H9 (cell line): ENCODE measurements around the gene CATSPER1. TPM values are rescaled to one million over a fixed set of nuclear protein-coding genes. Genes with fewer than 3 reads are reported as not detected.

Source experiments
- DNase-seq: peaks from one replicate; pipeline ENCODE4 v3.0.0-alpha.2; 2017
- H2AFZ ChIP-seq: one replicate; pipeline ENCODE4 v1.6.1; 2013; ENCODE audit warnings: mild to moderate bottlenecking, low read length, control low read depth, moderate library complexity
- H2AK5ac ChIP-seq: 2 replicates; pipeline ENCODE4 v1.6.1; 2013; ENCODE audit warnings: low read length, control low read depth, mixed read lengths; ENCODE audit not compliant: insufficient read length
- H2BK120ac ChIP-seq: one replicate; pipeline ENCODE4 v1.6.1; 2013; ENCODE audit warnings: low read depth, mild to moderate bottlenecking, low read length, control low read depth, inconsistent platforms; ENCODE audit not compliant: poor library complexity, severe bottlenecking
- H2BK12ac ChIP-seq: 2 replicates; pipeline ENCODE4 v1.6.1; 2013; ENCODE audit warnings: low read length, control low read depth, mixed read lengths, low read depth; ENCODE audit not compliant: insufficient read length
- H2BK15ac ChIP-seq: 2 replicates; pipeline ENCODE4 v1.6.1; 2013; ENCODE audit warnings: low read depth, low read length, control low read depth
- H2BK20ac ChIP-seq: one replicate; pipeline ENCODE4 v1.6.1; 2013; ENCODE audit warnings: low read depth, mild to moderate bottlenecking, low read length, control low read depth, inconsistent platforms; ENCODE audit not compliant: poor library complexity, severe bottlenecking
- H2BK5ac ChIP-seq: 2 replicates; pipeline ENCODE4 v1.6.1; 2013; ENCODE audit warnings: low read length, control low read depth, mixed read lengths; ENCODE audit not compliant: insufficient read length
- H3K14ac ChIP-seq: 2 replicates; pipeline ENCODE4 v1.6.1; 2013; ENCODE audit warnings: low read length, control low read depth; ENCODE audit not compliant: insufficient read depth
- H3K18ac ChIP-seq: 2 replicates; pipeline ENCODE4 v1.6.1; 2013; ENCODE audit warnings: low read depth, mild to moderate bottlenecking, mixed read lengths, low read length, control low read depth; ENCODE audit not compliant: insufficient read length
- H3K23ac ChIP-seq: 2 replicates; pipeline ENCODE4 v1.6.1; 2013; ENCODE audit warnings: low read length, control low read depth, mixed read lengths, low read depth; ENCODE audit not compliant: insufficient read length
- H3K23me2 ChIP-seq: 2 replicates; pipeline ENCODE4 v1.6.1; 2013; ENCODE audit warnings: low read depth, mild to moderate bottlenecking, mixed read lengths, low read length, control low read depth; ENCODE audit not compliant: insufficient read length, poor library complexity, severe bottlenecking
- H3K27ac ChIP-seq: 2 replicates; pipeline ENCODE4 v1.5.1; 2013; ENCODE audit warnings: low read length, control low read depth, mixed read lengths, low read depth; ENCODE audit not compliant: insufficient read length
- H3K27me3 ChIP-seq: 2 replicates; pipeline ENCODE4 v1.6.1; 2013; ENCODE audit warnings: low read length, control low read depth, inconsistent platforms; ENCODE audit not compliant: insufficient read depth
- H3K4ac ChIP-seq: 2 replicates; pipeline ENCODE4 v1.6.1; 2013; ENCODE audit warnings: low read depth, mild to moderate bottlenecking, control low read depth, inconsistent platforms, low read length, moderate library complexity
- H3K4me1 ChIP-seq: 2 replicates; pipeline ENCODE4 v1.6.1; 2013; ENCODE audit warnings: low read length, control low read depth, inconsistent platforms; ENCODE audit not compliant: insufficient read depth
- H3K4me2 ChIP-seq: 2 replicates; pipeline ENCODE4 v1.6.1; 2013; ENCODE audit warnings: low read length, control low read depth, mixed read lengths; ENCODE audit not compliant: insufficient read length, insufficient read depth
- H3K56ac ChIP-seq: 2 replicates; pipeline ENCODE4 v1.6.1; 2013; ENCODE audit warnings: low read depth, mild to moderate bottlenecking, mixed read lengths, low read length, control low read depth; ENCODE audit not compliant: insufficient read length
- H3K79me1 ChIP-seq: 2 replicates; pipeline ENCODE4 v1.6.1; 2013; ENCODE audit warnings: low read depth, mild to moderate bottlenecking, moderate library complexity, low read length, control low read depth, inconsistent platforms; ENCODE audit not compliant: insufficient read depth, poor library complexity, severe bottlenecking
- H3K79me2 ChIP-seq: 2 replicates; pipeline ENCODE4 v1.6.1; 2013; ENCODE audit warnings: low read length, control low read depth, inconsistent platforms; ENCODE audit not compliant: insufficient read depth
- H3K9ac ChIP-seq: 2 replicates; pipeline ENCODE4 v1.6.1; 2013; ENCODE audit warnings: low read length, control low read depth, mixed read lengths; ENCODE audit not compliant: insufficient read length; ENCODE audit errors: extremely low read depth
- H3K9me3 ChIP-seq: one replicate; pipeline ENCODE4 v1.6.1; 2013; ENCODE audit warnings: low read depth, low read length, inconsistent platforms; ENCODE audit not compliant: control insufficient read depth
- H3T11ph ChIP-seq: one replicate; pipeline ENCODE4 v1.6.1; 2013; ENCODE audit warnings: mild to moderate bottlenecking, low read length, control low read depth, inconsistent platforms
- H4K20me1 ChIP-seq: one replicate; pipeline ENCODE4 v1.6.1; 2013; ENCODE audit not compliant: control insufficient read depth, insufficient read length, insufficient read depth
- H4K5ac ChIP-seq: 2 replicates; pipeline ENCODE4 v1.6.1; 2013; ENCODE audit warnings: low read depth, mild to moderate bottlenecking, mixed read lengths, low read length, control low read depth; ENCODE audit not compliant: insufficient read length
- H4K8ac ChIP-seq: replicated peaks from 2 replicates; pipeline ENCODE4 v1.6.1; 2013; ENCODE audit warnings: low read length, control low read depth, mixed read lengths, low read depth; ENCODE audit not compliant: insufficient read length
- H4K91ac ChIP-seq: 2 replicates; pipeline ENCODE4 v1.6.1; 2013; ENCODE audit warnings: low read depth, mild to moderate bottlenecking, moderate library complexity, mixed read lengths, low read length, control low read depth; ENCODE audit not compliant: insufficient read length
- H3K27ac Mint-ChIP-seq, 3 experiments: 2 replicates in 2 of 3; 3 replicates in 1 of 3; pipeline ENCODE4 v1.8.0; 2020 to 2021; ENCODE audit warnings: mixed read lengths in 3 of 3, mild to moderate bottlenecking in 1 of 3, moderate library complexity in 1 of 3
- H3K27me3 Mint-ChIP-seq: 2 replicates; pipeline ENCODE4 v1.8.0; 2021; ENCODE audit warnings: low read depth, mild to moderate bottlenecking, moderate library complexity, mixed read lengths
- H3K36me3 Mint-ChIP-seq, 3 experiments: 2 replicates in 2 of 3; 3 replicates in 1 of 3; pipeline ENCODE4 v1.8.0; 2020 to 2021; ENCODE audit warnings: low read depth in 3 of 3, mixed read lengths in 3 of 3; ENCODE audit not compliant: insufficient read depth in 1 of 3
- H3K4me1 Mint-ChIP-seq, 2 experiments: 2 replicates each; pipeline ENCODE4 v1.8.0; 2020; ENCODE audit warnings: mixed read lengths in 2 of 2
- H3K4me3 Mint-ChIP-seq, 2 experiments: 2 replicates in 1 of 2; 3 replicates in 1 of 2; pipeline ENCODE4 v1.8.0; 2020 to 2021; ENCODE audit warnings: mild to moderate bottlenecking in 2 of 2, mixed read lengths in 2 of 2, moderate library complexity in 1 of 2
- H3K9me3 Mint-ChIP-seq, 2 experiments: 2 replicates in 1 of 2; 3 replicates in 1 of 2; pipeline ENCODE4 v1.8.0; 2020; ENCODE audit warnings: mild to moderate bottlenecking in 2 of 2, mixed read lengths in 2 of 2, moderate library complexity in 1 of 2
- CTCF ChIP-seq: fragments of 200-600 bp; sonication (generic); conservative IDR thresholded peaks from 3 replicates; pipeline ENCODE4 v1.8.0; 2021; ENCODE audit warnings: antibody characterized with exemption, mild to moderate bottlenecking
- WGBS: extraction: QIAGEN DNeasy Blood & Tissue Kit; methylation state at CpG from one replicate; pipeline ENCODE4 v1.1.7; 2013; ENCODE audit warnings: missing lambda C conversion rate, low lambda C conversion rate, mixed read lengths; ENCODE audit not compliant: insufficient read length; ENCODE audit errors: extremely low coverage; 5-methylcytosine and 5-hydroxymethylcytosine counted together
- total RNA-seq: library from RNA; stranded (reverse); gene quantifications from 2 replicates; pipeline ENCODE4 v1.2.1, GENCODE V29; 2021

CATSPER1 gene
- total RNA-seq, 1 experiment from 2014 or later, result not detected

- Histone ChIP-seq H4K20me1 (peaks cover under 1% of the 10 kb centered on the region), H3K23ac (no peak overlapping the region), H3K4me2 (no peak overlapping the region), H2AFZ (no peak overlapping the region), H2BK120ac (no peak overlapping the region), H4K8ac (no peak overlapping the region), H2BK20ac (no peak overlapping the region), H3K4ac (no peak overlapping the region), H3K27me3 (no peaks in the 10 kb centered on the region), H3K56ac (no peak overlapping the region), H2BK12ac (no peak overlapping the region), H3K14ac (no peak overlapping the region), H3K79me2 (no peaks in the 10 kb centered on the region), H3K4me1 (no peaks in the 10 kb centered on the region), H3K9me3 (peaks cover 2% of the 10 kb centered on the region), H2BK5ac (no peak overlapping the region), H3K23me2 (no peaks in the 10 kb centered on the region), H3K27ac (no peak overlapping the region), H4K91ac (no peak overlapping the region), H2AK5ac (no peak overlapping the region), H3K79me1 (no peaks in the 10 kb centered on the region), H2BK15ac (no peak overlapping the region), H4K5ac (no peak overlapping the region), H3K9ac (no peak overlapping the region), H3K18ac (no peak overlapping the region), H3T11ph (no peak overlapping the region)
- Mint-ChIP-seq H3K27me3 (no peaks in the 10 kb centered on the region), H3K4me3 (no peak overlapping the region), H3K27ac (no peak overlapping the region), H3K36me3 (peaks cover 18 to 32% (median 21%) of the 10 kb centered on the region in 3 experiments), H3K9me3 (peaks cover 5 to 10% of the 10 kb centered on the region in 2 experiments), H3K4me1 (peaks cover 11 to 14% of the 10 kb centered on the region in 2 experiments)
- DNase-seq, result no peak
- no peak for TF ChIP-seq CTCF
- WGBS, result no CpG with 5 or more reads among the region's 81 CpGs
Observed at GRCh38 chr11:66042227-66042995, 16.1 kb upstream of the CATSPER1 start.
